GM12875 (cell line): ENCODE results near the gene IL1RAPL1.

ENCODE experiments used
- H3K4me3 ChIP-seq: one replicate; pipeline ENCODE4 v1.5.1; 2011; ENCODE audit warnings: low read depth, low read length, control low read depth
- TF ChIP-seq, protein P1 (sequence below): IDR thresholded peaks from 2 replicates; pipeline ENCODE4 v1.5.1; 2011; ENCODE audit warnings: low read depth, mild to moderate bottlenecking, control low read depth, inconsistent platforms, low read length, moderate library complexity, borderline replicate concordance; ENCODE audit not compliant: insufficient read depth

The IL1RAPL1 gene

DNA sequence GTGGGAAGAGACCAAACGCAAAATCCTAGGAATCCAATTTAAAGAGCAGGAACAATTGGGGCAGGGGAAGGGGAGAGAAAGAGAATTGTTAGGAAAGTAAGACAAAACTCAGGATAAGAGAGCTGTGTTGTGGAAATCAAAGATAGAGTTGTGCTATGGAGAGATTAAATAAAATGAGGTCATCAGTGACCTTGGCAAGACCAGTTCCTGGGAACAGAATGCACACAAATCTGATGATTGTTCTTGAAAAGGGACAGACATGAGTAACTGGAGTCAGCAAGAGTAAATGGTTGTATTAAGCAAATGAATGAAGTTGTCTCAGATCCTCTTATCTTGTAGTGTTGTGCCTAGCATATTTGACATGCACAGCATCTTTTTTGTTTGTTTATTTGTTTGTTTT lies 267.4 kb downstream of the IL1RAPL1 start:
- no peak overlapping the region for H3K4me3 ChIP-seq
- TF ChIP-seq, protein P1, sequence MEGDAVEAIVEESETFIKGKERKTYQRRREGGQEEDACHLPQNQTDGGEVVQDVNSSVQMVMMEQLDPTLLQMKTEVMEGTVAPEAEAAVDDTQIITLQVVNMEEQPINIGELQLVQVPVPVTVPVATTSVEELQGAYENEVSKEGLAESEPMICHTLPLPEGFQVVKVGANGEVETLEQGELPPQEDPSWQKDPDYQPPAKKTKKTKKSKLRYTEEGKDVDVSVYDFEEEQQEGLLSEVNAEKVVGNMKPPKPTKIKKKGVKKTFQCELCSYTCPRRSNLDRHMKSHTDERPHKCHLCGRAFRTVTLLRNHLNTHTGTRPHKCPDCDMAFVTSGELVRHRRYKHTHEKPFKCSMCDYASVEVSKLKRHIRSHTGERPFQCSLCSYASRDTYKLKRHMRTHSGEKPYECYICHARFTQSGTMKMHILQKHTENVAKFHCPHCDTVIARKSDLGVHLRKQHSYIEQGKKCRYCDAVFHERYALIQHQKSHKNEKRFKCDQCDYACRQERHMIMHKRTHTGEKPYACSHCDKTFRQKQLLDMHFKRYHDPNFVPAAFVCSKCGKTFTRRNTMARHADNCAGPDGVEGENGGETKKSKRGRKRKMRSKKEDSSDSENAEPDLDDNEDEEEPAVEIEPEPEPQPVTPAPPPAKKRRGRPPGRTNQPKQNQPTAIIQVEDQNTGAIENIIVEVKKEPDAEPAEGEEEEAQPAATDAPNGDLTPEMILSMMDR: no peak

DNA sequence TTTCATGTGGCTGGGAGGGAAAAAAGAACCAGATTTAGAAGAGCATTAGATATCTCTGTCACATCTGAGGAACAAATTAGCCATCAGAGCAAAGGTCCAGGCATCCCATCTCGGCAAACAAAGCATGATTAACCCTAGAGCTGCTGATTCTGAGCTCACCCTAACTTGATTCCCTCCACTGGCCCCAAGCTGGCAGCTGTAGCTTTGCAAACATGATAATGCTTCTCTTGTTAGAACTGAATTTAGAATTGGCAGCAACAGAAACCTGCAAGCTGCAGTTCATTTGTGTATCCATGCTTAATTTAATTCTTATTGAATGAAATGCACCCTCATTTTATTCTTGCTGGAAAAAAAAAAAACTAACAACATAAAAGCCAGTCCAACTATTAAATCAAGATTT lies 289.2 kb downstream of the IL1RAPL1 start:
- no peak overlapping the region for H3K4me3 ChIP-seq
- TF ChIP-seq, protein P1: no peak

DNA sequence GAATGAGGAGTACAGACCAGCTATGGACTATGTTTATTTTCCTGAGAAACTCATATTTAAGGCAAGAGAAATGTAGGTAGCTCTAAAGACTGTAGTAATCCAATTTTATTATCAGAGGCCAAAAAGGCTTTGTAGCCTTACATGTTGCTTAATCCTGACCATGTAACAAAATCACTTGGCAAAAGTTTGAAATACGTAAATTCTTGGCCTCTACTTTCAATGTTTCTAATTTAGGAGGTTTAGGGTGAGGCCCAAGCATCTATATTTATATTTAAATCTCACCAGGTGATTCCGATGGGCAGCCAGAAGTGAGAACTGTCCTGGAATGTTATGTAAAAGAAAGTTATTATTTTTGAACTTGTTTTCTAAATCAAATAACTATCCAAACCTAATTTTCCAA lies 289.7 kb downstream of the IL1RAPL1 start:
- TF ChIP-seq, protein P1: no peak
- H3K4me3 ChIP-seq: no peak overlapping the region

DNA sequence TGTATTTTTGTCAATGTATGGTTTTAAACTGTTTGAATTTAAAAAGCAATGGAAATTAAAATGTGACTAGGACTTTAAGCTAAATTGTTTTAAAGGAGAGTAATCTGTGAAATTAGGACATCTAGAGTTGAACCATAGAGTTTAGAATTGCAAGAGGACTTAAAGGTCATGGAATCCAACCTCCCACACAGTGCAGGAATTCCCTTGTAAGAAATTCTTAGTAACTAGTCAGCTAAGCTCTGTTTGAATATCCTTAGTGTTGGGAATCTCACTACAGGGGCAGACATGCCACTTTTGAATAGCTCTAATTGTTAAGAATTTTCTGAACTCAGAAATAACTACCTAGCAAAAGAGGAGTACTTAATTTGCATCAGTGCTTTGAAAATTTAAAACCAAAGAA lies 292.9 kb downstream of the IL1RAPL1 start:
- TF ChIP-seq, protein P1: no peak
- H3K4me3 ChIP-seq: no peak overlapping the region

DNA sequence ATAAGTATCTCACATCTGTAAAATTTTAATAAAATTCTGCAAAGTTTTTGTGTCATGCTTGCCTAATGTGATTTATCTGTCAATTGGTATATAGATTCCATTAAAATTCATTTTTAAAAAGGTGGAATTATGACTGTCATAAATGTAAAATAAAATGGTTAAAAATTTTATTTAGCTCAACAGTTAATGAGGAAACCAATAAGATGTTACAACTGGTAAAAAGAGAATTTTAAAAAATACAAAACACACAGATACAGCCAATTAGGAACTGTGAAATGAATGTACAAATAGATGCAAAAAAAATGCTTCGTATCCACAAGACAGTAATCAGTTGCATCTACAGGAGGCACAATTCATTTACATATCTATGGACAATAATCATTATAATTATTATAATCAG lies 297.6 kb downstream of the IL1RAPL1 start:
- TF ChIP-seq, protein P1: no peak
- no peak overlapping the region for H3K4me3 ChIP-seq

DNA sequence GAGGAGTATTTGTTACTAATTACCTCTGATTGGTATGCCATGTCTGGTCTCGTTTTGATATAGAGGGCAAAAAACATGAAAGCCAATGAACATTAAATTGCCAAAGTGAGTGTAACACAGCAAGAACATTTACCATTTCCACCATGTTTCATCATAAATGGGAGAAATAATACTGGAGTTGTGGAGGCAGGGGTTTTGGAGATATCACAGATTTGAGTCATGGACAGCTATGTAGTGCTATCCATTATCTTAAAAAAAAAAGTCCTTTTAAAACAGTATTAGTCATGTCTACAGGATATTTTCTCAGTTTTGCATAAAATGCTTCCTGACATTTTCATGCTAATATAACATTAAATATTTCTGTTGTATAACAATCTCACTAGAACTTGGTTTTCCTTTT lies 301.2 kb downstream of the IL1RAPL1 start:
- TF ChIP-seq, protein P1: no peak
- H3K4me3 ChIP-seq: no peak overlapping the region

DNA sequence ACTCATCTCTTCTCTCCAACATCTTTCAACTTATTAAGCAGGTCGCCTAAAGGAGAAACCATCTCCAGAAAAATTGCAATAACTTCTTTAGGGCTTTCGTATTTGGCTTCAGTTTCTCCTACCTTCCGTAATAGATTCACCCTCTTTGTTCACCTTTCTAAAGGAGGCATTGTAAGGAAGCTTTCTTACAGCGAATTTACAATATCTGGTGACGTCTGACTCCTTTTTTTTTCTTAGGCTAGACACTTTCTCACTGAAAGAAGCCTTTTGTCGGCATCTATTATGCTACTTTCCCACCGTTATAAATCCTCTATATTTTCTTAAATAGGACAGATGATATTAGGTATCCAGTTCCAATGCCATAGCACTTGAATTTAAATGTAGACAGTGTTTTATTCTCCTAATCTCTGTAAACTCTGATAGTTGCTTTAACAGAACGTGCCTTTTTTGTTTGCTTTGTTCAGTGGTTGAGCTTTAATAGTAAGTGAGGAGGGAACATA lies 302.4 kb downstream of the IL1RAPL1 start:
- no peak overlapping the region for H3K4me3 ChIP-seq
- TF ChIP-seq, protein P1: no peak
